Measurements from ENCODE around the gene CLASP1.
"Not testable (repeated sequence)": the region's sequence is repeated elsewhere in the genome, so short reads cannot be mapped to it uniquely, and the experiment has no call there.

CLASP1 gene

DNA sequence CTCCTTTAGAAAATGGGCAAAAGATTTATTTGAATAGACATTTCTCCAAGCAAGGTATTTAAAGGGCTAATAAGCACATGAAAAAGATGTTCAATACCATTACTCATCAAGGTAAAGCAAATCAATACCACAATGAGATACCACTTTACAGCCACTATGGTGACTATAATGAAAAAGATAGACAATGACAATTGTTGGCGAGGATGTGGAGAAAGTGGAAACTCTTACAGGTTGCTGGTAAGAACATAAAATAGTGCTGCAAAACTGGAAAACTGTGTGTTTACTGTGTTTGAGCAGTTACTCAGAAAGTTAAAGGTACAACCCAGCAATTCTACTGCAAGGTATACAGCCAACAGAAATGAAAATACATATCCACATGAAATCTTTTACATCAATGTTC, 150.5 kb downstream of the CLASP1 start:
- no peak for DNase-seq

DNA sequence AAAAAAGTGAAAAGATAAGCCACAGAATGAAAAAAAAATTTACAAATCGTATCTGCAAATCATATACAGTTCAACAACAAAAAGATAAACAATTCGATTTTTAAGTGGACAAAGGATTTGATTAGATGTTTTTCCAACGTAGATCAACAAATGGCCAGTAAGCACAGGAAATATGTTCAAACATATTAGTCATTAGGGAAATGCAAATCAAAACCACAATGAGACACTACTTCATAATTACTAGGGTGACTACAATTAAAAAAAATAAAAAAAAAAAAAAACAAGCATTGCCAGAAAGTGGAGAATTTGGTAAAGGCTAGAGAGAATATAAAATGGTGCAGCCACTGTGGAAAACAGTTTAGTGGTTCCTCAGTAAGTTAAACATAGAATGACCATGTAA, 156.9 kb downstream of the CLASP1 start:
- DNase-seq: no peak

DNA sequence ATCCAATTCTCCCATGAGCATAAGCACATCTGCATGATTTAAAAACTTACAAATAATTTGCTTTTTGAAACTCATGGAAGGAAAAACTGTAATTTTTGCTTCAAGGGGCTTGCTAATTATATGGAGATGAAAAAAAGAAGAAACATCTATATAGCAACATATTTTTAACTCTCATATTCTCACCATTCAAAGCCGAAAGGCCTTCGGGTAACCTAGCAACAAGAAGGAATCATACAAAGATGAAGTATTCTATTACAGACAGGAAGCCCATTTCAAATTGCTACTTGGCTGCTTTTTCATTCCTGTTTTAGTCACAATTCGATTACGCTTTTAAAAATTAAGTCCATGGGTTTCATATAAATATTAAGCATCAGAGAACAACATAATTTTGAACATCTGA, 157.7 kb downstream of the CLASP1 start:
- no peak for DNase-seq

DNA sequence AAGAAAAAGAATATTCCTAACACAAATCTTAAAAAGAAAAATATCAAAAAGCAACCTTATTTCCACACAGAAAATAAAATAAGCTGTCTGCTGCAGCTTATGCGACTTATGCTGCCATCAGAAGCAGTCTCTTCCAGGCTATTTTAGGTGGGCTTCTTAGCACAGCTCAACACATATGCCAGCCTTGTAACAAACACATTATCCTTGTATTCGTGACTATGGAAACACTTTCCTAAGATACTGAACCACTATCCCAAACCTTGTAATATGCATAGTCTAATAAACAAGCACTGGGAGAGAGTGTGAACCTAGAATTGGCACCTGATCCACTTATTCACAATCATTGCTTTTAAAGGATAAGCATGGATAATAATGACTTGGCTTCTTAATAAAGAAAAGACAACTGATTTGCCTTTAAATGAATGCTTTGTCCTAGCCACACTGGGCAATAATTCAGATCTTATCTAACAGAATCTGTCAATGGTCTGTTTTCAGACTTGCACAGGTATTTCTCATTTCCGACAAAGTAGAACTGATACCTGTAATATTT, 158.6 kb downstream of the CLASP1 start:
- DNase-seq: no peak

DNA sequence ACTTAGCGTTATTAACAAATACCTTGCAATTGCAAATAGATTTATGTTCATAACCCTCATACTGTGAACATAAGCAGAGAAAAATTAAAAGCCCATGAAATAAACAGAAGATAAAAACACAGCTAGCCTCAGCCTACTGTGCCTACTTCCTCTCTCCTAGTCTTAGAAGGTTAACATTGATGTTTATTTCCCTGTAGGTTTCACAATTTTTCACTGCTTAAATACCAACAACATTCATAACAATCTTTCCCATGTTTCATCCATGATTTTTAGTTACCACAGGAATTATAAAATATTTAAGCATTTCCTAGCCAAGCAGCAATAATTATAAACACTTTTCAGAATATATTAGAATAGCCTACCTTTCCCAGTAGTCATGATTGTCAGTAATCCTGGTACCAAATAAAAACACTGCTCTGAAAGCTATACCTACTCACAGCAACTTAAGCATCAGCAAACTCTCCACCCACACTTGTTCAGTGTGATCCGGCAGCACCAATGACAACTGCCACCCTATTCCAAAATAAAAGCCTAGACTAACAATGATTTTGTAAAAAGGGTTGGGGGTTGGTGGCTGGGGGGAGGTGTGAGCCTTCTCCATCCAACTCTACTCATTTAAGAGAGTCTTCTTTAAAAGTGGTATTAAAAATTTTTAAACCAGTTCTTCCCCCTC, 159.2 kb downstream of the CLASP1 start:
- DNase-seq: no peak

DNA sequence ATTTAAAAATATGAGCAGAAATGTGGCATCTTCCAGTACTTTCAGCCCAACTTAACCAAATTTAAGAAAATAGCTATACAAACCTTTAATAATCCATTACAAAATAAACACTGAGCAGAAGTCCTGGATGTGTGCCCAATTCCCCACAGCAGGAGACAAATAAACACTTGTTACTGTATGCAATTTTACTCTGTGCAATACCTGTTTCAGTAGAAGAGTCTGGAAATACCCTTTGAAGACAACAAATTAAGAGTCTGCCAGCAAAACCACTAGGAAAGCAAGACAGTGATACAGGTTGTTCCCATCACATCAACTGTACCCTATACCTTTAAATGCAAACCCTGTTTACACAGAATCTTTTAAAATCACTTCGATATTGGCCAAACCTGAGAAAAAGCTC, 160.0 kb downstream of the CLASP1 start:
- DNase-seq: no peak

DNA sequence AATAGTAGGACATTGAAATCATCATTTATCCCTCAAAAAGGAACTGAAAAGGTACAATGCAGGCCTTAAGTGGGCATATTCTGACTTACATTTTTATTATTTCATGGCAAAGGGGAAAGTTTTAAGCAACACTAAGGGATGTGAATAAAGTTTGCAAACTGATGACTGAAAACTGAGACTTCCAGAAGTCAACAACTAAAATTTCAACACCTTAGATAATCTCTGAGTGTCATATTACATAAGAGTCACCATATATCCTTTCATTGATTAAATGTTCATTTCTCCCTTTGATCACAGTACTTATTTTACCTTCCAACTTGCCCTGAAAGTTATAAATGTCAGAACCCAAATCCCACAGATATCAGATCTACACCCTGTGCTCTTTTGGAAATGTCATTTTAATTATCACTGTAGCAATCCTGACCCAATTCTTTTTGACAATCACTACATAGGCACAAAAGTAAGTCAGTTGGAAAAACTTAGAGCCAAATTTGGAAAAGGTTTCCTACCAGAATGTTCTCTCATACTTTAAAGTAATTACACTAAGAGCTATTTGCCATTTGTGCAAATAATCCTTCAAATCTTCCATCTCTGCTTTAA, 163.0 kb downstream of the CLASP1 start:
- DNase-seq: no peak

DNA sequence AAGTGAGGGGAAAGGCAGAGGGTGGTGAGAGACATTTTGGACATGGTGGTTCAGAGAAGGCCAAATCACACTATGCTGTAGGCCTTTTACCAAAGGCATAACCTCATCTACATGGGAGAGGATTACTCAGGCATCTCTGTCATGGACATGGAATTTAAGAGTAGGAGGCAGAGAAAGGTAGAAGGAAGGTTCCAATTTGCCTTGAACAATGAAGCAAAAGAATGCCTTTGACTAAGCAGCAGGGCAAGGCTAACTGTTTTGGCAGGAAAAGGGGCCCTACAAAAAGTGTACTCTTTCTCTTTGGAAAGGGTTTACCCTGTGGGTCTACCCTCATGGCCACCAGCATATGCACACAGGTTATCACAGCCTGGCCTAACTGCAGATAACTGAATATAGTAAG, 164.2 kb downstream of the CLASP1 start:
- no peak for DNase-seq

DNA sequence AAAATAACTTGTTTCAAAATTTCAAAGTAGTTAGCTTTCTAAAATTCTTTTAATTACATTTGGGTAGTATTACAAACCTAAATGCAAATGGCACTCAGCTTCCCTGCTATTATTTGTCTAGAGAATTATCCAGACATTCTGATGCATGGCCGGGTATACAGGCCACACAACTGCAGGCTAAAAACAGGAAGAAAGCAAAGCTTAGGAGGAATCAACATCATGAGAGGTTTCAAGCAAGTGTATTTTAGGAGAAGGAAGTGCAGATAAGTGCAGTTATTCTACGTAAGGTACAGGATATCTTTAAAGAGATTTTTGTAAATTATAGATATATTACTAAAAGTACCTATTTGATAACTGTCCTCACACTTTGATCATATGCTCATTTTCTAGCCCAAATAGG, 165.4 kb downstream of the CLASP1 start:
- DNase-seq: no peak

DNA sequence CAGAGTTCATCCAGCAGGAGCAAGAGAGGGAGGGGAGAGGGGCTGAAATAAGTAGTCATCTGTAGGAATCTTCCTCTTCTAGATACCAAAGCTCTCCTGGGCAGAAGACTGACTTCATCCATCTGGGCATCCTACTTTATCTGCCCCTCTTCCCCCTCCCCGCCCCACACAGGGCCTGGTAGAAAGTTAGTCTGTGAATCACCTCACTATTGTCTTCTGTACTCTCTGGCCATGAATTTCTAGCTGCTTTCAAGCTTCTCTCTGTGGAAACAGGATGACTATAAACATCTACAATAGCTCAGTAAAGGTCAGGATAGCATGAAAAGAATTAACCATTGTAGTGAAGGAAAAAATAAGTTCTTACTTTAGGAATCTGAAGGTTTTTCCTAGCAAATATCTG, 166.2 kb downstream of the CLASP1 start:
- no peak for DNase-seq

DNA sequence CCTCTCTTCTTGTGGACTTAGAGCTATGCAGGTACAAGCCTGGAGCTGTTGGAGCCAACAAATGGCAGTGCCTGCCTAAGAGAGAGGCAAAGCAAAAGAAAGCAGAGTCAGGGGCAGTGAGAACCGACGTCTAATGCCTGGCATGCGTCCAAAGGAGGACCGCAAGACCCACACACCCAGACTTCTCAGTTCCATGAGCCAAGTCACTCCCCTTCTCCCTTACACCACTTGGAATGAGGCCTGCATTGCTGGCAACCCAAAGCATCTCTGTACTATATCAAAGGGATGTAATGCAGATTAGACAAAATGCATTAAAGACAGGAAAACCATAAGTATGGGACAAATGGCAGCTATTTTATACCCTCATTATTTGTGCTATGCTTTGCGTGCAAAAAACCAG, 168.4 kb downstream of the CLASP1 start:
- DNase-seq: no peak

DNA sequence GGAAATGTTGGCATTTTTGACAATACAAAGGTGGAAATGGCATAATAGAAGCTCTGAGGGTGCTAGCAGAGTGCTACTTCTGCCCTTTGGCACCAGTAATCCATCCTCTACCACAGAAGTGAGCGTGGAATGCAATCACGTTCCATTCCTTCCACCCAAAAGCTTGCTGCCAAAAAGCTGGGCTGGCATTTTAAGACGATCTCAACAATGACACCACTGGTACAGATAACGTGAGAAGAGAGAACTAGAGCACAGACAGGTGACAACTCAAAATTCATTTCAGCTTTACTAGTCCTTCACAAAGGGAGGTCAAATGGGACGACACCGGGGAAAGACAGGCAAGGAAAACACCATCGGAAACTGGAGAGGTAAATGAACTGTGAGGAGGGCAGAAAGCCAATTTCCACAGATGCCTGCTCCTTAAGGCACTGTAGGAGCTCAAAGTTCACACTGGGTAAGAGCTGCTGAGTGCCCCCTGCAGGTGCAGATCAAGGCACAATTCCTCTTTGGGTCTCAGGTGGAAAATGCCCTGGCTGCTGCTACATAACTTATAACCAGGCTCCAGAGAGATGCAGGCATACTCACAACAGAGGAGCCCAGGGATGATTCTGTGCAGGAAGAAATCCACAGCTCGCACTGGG, 169.3 kb downstream of the CLASP1 start:
- no peak for DNase-seq

DNA sequence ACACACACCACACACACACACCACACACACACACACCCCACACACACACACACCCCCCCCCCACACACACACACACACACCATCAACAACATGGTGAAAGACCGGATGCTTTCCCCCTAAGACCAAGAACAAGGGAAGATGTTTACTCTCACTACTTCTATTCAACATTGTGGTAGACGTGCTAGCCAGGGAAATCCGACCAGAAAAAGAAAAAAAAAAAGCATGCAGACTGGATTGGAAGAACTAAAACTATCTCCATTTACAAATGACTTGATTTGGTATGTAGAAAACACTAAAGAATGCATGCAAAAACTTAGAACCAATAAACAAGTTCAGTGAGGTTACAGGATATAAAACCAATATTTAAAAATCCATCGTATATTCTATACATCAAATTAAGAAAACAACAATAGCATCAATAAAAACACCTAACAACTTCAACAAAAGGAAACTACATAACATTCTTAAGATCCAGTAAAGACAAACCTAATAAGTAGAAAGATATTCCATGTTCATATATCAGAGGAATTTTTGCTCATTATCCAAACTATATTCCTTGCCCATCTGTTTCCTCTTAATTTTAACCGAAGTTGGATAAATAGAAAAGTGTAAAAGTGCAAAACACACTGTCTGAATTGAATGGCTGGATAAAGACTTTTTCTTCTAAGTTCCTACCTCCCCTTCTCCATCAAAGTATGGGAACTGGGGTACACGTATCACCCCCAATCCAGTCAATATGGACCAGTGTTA, 170.1 kb downstream of the CLASP1 start:
- no peak for DNase-seq

DNA sequence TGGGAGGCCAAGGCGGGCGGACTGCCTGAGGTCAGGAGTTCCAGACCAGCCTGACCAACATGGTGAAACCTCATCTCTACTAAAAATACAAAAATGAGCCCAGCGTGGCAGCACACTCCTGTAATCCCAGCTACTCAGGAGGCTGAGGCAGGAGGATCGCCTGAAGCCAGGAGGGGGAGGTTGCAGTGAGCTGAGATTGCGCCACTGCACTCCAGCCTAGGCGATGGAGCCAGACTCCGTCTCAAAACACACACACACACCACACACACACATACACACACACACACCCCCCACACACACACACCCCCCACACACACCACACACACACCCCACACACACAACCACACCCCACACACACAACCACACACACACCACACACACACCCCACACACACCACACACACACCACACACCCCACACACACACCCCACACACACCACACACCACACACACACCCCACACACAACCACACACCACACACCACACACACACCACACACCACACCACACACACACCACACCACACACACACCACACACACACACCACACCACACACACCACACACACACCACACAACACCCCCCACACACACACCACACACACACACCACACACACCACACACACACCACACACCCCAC, 170.8 kb downstream of the CLASP1 start:
- not testable (repeated sequence) for DNase-seq

DNA sequence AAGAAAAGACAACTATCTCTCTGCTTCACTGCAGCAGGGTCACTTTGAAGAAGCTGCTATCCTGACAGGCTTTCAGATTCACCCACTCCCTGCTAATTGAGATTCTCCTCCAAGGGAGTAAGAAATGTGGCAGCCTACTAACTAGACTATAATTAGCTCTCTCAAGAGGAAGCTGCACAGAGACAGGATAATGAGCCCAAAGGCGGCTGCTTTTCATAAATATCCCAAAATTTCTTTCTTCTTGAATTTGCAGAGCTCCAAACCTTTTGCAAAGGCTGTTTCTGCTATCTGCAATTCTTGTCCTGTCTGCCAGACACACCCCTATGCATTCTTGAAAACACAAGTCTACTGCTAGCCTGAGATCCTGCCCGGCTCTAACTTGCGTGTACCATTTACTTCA, 172.6 kb downstream of the CLASP1 start:
- no peak for DNase-seq

DNA sequence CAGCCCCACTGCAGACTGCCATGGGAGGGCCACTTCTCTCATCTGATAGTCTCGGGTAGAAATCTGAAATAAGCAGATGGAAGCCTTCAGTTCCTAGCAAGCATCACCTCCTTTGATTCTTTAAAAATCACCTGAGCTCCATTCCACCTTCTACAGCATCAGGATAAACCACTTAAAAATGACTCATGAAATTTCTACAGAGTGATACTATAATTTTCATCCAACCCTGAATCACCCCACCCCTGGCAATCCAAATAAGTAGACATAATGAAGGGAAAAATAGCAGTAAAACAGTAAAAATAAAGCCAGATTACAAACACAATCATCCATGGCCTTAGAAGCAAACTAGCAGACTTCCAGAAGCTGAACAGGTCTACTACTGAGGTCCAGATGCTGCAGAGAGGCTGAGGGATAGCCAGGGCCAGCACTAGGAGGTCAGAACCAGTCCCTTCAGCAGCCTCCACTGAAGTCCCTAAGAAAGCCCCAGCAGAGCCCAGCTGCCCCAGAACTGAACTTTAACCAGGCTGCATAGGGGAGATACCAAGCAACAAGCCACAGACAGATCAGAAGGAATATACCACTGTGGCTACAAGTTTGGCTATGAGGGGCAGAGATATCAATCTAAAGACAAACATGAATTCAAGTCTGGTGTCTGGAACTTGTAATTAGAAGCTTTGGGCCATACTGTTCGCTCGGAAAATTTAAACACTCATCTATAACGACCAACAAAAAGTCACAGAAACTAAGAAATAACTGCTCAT, 173.3 kb downstream of the CLASP1 start:
- no peak for DNase-seq

DNA sequence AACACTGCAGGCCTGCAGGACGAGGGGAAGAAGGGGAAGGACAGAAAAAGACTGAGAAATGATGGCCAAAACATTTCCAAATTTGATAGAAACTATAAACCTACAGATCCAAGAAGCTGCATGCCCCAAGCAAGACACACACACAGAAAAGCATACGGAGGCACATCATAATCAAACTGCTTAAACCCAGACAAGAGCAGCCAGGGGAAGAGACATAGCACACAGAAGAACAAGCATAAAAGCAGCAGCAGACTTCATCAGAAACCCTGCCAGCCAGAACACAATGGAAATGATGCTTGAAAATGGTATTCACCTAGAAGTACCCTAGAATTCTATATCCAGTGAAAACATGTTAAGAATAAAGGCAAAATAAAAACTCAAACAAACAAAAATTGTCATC, 175.8 kb downstream of the CLASP1 start:
- DNase-seq: no peak

DNA sequence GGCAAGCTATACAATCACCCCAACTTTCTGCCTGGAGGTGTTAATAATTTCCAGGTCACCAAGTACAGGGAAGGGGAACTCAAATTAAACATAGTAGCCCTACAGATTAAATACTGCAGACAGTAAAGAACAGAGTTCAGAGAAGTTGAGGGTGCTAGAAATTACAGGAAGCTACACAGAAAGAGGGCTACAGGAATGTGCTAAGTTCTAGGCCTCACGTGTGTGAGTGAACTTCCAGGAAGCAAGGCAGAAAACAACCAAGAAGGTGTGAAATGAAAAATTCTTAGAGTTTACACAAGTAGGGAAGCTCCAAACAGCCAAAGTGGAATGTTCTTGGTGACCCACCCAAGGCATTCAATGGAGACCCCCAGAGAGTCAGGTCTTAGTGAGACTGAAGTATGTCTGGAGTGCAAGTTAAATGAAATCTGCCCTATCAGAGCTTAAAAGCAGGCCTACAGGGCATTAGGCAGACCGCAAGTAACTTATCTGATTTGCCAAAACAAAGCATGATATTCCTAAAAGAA, 176.7 kb downstream of the CLASP1 start:
- no peak for DNase-seq

DNA sequence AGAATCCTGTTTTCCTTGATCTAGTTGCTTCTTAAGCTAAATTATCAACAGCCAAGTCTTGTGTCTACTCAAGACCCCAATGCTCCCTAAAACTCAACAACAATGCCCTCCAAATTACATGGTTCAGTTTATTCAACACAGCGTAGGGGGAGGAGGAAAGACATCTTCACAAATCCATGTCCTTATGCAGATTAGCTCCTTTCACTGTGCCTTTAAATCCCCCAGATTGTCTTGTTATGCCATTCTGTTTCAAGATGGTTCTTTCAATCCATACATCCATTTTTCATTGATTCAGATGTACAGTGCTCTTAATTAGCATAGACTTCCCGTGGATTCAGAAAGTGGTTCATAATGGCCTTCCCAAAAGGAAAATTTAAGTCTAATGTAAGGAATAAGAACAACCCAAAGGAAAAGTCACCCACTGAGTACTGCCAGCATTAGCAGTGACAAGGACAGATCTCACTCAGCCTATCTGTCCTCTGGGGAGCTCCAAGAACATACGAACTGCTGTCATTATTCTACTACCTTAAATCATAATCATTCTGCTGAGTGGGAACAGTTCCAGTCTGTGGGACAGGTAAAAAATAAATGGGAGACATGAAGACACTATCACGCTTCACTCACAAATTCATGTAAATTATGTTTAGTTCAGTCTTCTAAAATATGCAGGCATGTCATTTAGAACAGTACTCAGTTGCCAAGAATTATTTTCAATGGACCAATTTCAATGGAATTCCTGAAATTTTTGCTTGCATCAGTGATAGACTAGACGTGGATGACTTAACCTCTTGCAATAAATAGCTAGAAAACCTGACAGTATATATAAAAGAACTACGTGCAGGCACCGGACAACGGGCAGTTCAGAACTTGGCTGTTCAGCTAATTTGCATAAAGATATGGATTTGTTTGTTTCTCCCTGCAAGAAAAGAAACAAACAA, 177.5 kb downstream of the CLASP1 start:
- no peak for DNase-seq

DNA sequence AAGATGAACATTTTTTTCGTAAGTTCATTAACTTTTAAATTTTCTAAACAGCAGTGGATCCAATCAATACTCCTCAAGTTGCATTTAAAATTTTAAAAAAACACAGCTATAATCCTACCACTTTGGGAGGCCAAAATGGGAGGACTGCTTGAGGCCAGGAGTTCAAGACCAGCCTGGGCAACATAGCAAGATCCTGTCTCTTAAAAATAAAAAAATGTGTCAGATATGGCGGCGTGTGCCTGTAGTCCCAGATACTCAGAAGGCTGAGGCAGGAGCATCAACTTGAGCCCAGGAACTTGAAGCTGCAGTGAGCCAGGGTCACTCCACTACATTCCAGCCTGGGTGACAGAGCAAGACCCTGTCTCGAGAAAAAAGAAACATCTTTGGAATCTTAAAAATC, 178.3 kb downstream of the CLASP1 start:
- DNase-seq: no peak

DNA sequence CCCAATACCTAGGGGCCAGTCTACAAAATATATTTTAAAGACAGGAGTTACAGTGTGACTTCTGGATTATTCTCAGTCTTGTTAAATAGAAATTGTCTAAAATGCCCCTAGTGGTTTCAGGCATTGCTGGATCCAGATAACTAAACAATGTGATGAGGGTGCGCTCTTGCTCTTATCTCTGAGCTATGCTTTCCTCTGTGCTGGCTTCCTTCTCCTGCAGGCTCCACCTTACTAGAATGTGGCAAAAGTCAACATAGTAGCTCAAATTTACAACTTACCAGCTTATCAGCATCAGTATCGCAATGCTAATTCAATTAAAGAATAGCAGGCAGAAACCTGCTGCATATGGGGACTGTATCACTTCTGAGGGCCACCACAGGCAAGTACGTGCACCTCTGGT, 179.9 kb downstream of the CLASP1 start:
- no peak for DNase-seq

Data from CD4-positive, alpha-beta T cell treated with Interleukin-15 for 1 hour (primary cell).